Measurements from ENCODE around the gene SIGLEC12. TPM values are rescaled to one million over a fixed set of nuclear protein-coding genes. Genes with fewer than 3 reads are reported as not detected.

SIGLEC12 gene
- total and polyA plus RNA-seq, 4 donors: 0.12 to 5.1 (median 1.9) TPM

GRCh38 chr19:51542699-51543098, 41.1 kb upstream of the SIGLEC12 start:
- H3K9me3 ChIP-seq (ENCODE audit: control insufficient read depth in 4 of 4, insufficient read depth in 3 of 4, low read length in 3 of 4): peaks cover 0 to 11% (median 0%) of the 10 kb centered on the region in 4 donors
- H3K27me3 ChIP-seq (ENCODE audit: control insufficient read depth in 3 of 3, insufficient read depth in 3 of 3, low read length in 2 of 3): peaks cover 0 to 3% (median 0%) of the 10 kb centered on the region in 3 donors
- H3K9ac ChIP-seq (ENCODE audit: insufficient read depth in 1 of 2, low read length in 2 of 2): no peak overlapping the region
- no peak overlapping the region for H3K27ac ChIP-seq (ENCODE audit: low read depth in 1 of 2, low read length in 1 of 2)
- DNase-seq (no peak), ATAC-seq (ENCODE audit: insufficient read depth, low FRiP score) (no peak)
- no peak for TF ChIP-seq CTCF (IDR thresholded peaks at IDR 0.05; ENCODE audit: control extremely low read depth, extremely low read depth)
- H3K4me1 ChIP-seq (ENCODE audit: control insufficient read depth in 5 of 5, insufficient read depth in 5 of 5, low read length in 5 of 5): no peaks in the 10 kb centered on the region
- no peak overlapping the region for H3K4me3 ChIP-seq
- WGBS, 2 donors: 65 to 83% methylated on average over 5 of the region's 5 CpGs
- H3K36me3 ChIP-seq (ENCODE audit: control insufficient read depth in 4 of 4, insufficient read depth in 4 of 4, low read length in 4 of 4): no peaks in the 10 kb centered on the region

GRCh38 chr19:51541458-51542357, 40.1 kb upstream of the SIGLEC12 start:
- Histone ChIP-seq H3K27ac (ENCODE audit: low read depth in 1 of 2, low read length in 1 of 2) (no peak overlapping the region), H3K9ac (ENCODE audit: insufficient read depth in 1 of 2, low read length in 2 of 2) (no peak overlapping the region), H3K4me1 (ENCODE audit: control insufficient read depth in 5 of 5, insufficient read depth in 5 of 5, low read length in 5 of 5) (no peaks in the 10 kb centered on the region), H3K4me3 (no peak overlapping the region), H3K9me3 (ENCODE audit: control insufficient read depth in 4 of 4, insufficient read depth in 3 of 4, low read length in 3 of 4) (peaks cover 0 to 15% (median 0%) of the 10 kb centered on the region in 4 donors), H3K36me3 (ENCODE audit: control insufficient read depth in 4 of 4, insufficient read depth in 4 of 4, low read length in 4 of 4) (no peaks in the 10 kb centered on the region), H3K27me3 (ENCODE audit: control insufficient read depth in 3 of 3, insufficient read depth in 3 of 3, low read length in 2 of 3) (peaks cover 0 to 3% (median 0%) of the 10 kb centered on the region in 3 donors)
- no peak for DNase-seq
- no peak for ATAC-seq (ENCODE audit: insufficient read depth, low FRiP score)
- 60 to 72% methylated on average over 10 of the region's 10 CpGs for WGBS, 2 donors
- no peak for TF ChIP-seq CTCF (IDR thresholded peaks at IDR 0.05; ENCODE audit: control extremely low read depth, extremely low read depth)

DNA sequence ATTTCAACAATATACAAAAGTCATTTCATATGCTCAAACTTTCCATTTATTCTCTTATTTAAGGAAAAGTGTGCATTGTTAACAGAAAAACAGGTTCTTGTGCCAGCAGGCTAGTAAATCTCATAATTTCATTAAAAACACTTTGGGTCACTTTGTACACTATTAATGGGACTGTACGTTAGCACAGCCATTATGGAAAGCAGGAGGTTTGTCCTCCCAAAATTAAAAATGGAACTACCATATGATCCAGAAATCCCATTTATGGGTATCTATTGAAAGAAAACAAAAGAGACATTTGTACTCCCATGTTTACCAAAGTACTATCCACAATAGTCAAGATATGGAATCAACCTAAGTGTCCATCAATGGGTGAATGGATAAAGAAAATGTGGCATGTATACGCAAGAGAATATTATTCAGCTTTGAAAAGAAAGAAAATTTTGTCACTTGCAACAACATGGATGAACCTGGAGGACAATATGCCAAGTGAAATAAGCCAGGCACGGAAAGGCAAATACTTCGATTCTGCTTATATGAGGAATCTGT, 38.3 kb upstream of the SIGLEC12 start:
- H3K9me3 ChIP-seq (ENCODE audit: control insufficient read depth in 4 of 4, insufficient read depth in 3 of 4, low read length in 3 of 4): peaks cover 0 to 15% (median 0%) of the 10 kb centered on the region in 4 donors
- DNase-seq (no peak), ATAC-seq (ENCODE audit: insufficient read depth, low FRiP score) (no peak)
- 88 to 95% methylated on average over 4 of the region's 4 CpGs for WGBS, 2 donors
- H3K4me3 ChIP-seq: no peak overlapping the region
- H3K27ac ChIP-seq (ENCODE audit: low read depth in 1 of 2, low read length in 1 of 2): no peak overlapping the region
- H3K27me3 ChIP-seq (ENCODE audit: control insufficient read depth in 3 of 3, insufficient read depth in 3 of 3, low read length in 2 of 3): peaks cover 0 to 3% (median 0%) of the 10 kb centered on the region in 3 donors
- H3K36me3 ChIP-seq (ENCODE audit: control insufficient read depth in 4 of 4, insufficient read depth in 4 of 4, low read length in 4 of 4): no peaks in the 10 kb centered on the region
- no peaks in the 10 kb centered on the region for H3K4me1 ChIP-seq (ENCODE audit: control insufficient read depth in 5 of 5, insufficient read depth in 5 of 5, low read length in 5 of 5)
- TF ChIP-seq CTCF (IDR thresholded peaks at IDR 0.05; ENCODE audit: control extremely low read depth, extremely low read depth): no peak
- no peak overlapping the region for H3K9ac ChIP-seq (ENCODE audit: insufficient read depth in 1 of 2, low read length in 2 of 2)

Data from lung (tissue), 12 donors.